ENCODE results near the gene SLC27A4. TPM values are rescaled to one million over a fixed set of nuclear protein-coding genes. Genes with fewer than 3 reads are reported as not detected.
A peak's percentile ranks its signal among the peaks of the same experiment; 100 is the strongest.

SLC27A4 gene
- total and polyA plus RNA-seq, 2 of the 13 experiments (the other 11 are each of a cell fraction or from before 2014, with no cell fraction given) = 10.6 to 18.8 TPM

DNA sequence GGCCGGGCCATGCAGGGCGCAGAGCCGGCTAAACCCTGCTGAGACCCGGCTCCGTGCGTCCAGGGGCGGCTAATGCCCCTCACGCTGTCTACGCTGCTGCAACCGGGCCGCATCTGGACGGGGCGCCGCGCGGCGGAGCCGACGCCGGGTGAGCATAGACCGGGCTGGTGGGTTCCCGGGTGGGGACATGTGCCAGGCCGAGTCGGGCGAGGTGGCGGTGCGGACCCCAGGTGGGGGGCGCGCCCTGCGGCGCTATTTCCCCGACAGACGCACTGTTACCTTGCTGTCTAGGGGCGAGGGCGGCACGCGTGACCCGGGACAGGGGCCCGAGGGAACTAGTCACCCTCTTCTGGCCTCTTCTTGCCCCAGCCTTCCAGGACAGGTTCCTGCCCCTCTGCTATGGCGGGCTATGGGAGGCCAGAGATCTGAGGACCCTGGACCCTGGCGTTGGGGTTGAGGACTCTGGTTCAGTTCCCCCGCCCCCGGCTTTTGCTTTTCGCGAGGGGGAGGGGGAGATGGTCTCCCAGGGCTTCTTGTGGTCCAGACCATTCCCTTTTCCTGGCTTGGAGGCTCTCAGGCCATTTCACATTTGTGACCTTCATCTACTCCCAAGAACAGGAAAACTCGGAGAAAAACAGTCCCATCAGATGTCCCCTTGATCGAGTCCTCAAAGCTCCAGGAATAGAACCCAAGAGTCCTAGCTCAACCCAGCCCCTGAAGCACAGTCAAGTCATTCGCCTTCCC, 536 bp downstream of the SLC27A4 start (continued):
- 0 out of 2 replicates have a peak, but pooled peaks have one; percentile 17 for TF ChIP-seq PAXIP1 (CRISPR knock-in tag; conservative IDR thresholded peaks at IDR 0.05)

GRCh38 chr9:128341435-128341849, 1.1 kb downstream of the SLC27A4 start:
- FAIRE-seq (peak; percentile 86), ATAC-seq (peak; percentile 82), DNase-seq (ENCODE audit: low spot score) (peak; percentile 68)
- Histone ChIP-seq H2AFZ (ENCODE audit: low read length) (peak overlapping the region; percentile 7), H3K36me3 (replicated peaks in 1 of 2; ENCODE audit: control insufficient read depth in 1 of 2, insufficient read depth in 2 of 2, low read length in 2 of 2) (peaks cover 10 to 25% of the 10 kb centered on the region in 2 experiments; a peak in 4 of 5 replicates), H4K20me1 (ENCODE audit: insufficient read depth, low read length) (no peaks in the 10 kb centered on the region), H3K4me2 (ENCODE audit: low read depth, low read length) (peak overlapping the region; percentile 99), H3K9me3 (ENCODE audit: low read length) (no peaks in the 10 kb centered on the region), H3K9ac (ENCODE audit: insufficient read depth, low read depth, low read length) (peak overlapping the region; percentile 76; the same call in 1 of the 2 replicates), H3K79me2 (ENCODE audit: insufficient read depth, low read length) (no peaks in the 10 kb centered on the region), H3K4me3 (replicated peaks in 1 of 3; ENCODE audit: insufficient read depth in 1 of 3, low read depth in 2 of 3, low read length in 3 of 3) (peak overlapping the region; percentile 85 to 95 (median 87)), H3K27me3 (ENCODE audit: control insufficient read depth in 1 of 2, insufficient read depth in 2 of 2, low read length in 2 of 2) (no peaks in the 10 kb centered on the region), H3K4me1 (ENCODE audit: insufficient read depth, low read length) (peaks cover 19% of the 10 kb centered on the region), H3K27ac (ENCODE audit: extremely low read length, insufficient read depth, low read length) (peak overlapping the region; percentile 68)
- ChIA-PET CTCF (ENCODE audit: low intra/inter-chr PET ratio, low total read pairs) (interaction anchor here (3.3 kb wide), 1 partner anchor 46 kb away, joined by 29 read pairs; no protein-coding TSS in a partner anchor), POLR2A (interaction anchor here (0.9 to 1.5 kb wide), 9 partner anchors 21 to 79 kb away, joined by 3 to 12 read pairs (median 4); partner anchors contain the start of genes CERCAM, GOLGA2, SWI5 and URM1)
- in situ Hi-C loops (cut with HindIII; ENCODE audit: extremely low pct_ligation_motif_present, low pct_unique_long_range_greater_than_20kb) = loop anchor here (5.0 kb wide), 1 partner anchor 44 kb away; no protein-coding TSS in a partner anchor
- intact Hi-C loops (cut with micrococcal nuclease; ENCODE audit: unreplicated experiment) = loop anchor here (1.0 to 2.0 kb wide), 2 partner anchors 19 to 46 kb away; partner anchors contain the start of genes COQ4 and TRUB2
- 33% methylated on average over 10 of the region's 13 CpGs for WGBS (ENCODE audit: low lambda C conversion rate)
- BruUV-seq (replicated peaks) = no TSS peak
- TF ChIP-seq, protein P1, sequence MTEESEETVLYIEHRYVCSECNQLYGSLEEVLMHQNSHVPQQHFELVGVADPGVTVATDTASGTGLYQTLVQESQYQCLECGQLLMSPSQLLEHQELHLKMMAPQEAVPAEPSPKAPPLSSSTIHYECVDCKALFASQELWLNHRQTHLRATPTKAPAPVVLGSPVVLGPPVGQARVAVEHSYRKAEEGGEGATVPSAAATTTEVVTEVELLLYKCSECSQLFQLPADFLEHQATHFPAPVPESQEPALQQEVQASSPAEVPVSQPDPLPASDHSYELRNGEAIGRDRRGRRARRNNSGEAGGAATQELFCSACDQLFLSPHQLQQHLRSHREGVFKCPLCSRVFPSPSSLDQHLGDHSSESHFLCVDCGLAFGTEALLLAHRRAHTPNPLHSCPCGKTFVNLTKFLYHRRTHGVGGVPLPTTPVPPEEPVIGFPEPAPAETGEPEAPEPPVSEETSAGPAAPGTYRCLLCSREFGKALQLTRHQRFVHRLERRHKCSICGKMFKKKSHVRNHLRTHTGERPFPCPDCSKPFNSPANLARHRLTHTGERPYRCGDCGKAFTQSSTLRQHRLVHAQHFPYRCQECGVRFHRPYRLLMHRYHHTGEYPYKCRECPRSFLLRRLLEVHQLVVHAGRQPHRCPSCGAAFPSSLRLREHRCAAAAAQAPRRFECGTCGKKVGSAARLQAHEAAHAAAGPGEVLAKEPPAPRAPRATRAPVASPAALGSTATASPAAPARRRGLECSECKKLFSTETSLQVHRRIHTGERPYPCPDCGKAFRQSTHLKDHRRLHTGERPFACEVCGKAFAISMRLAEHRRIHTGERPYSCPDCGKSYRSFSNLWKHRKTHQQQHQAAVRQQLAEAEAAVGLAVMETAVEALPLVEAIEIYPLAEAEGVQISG (CRISPR knock-in tag; IDR thresholded peaks at IDR 0.05) = peak; percentile 40; the same call in 1 of the 2 replicates
- TF ChIP-seq, protein P2, sequence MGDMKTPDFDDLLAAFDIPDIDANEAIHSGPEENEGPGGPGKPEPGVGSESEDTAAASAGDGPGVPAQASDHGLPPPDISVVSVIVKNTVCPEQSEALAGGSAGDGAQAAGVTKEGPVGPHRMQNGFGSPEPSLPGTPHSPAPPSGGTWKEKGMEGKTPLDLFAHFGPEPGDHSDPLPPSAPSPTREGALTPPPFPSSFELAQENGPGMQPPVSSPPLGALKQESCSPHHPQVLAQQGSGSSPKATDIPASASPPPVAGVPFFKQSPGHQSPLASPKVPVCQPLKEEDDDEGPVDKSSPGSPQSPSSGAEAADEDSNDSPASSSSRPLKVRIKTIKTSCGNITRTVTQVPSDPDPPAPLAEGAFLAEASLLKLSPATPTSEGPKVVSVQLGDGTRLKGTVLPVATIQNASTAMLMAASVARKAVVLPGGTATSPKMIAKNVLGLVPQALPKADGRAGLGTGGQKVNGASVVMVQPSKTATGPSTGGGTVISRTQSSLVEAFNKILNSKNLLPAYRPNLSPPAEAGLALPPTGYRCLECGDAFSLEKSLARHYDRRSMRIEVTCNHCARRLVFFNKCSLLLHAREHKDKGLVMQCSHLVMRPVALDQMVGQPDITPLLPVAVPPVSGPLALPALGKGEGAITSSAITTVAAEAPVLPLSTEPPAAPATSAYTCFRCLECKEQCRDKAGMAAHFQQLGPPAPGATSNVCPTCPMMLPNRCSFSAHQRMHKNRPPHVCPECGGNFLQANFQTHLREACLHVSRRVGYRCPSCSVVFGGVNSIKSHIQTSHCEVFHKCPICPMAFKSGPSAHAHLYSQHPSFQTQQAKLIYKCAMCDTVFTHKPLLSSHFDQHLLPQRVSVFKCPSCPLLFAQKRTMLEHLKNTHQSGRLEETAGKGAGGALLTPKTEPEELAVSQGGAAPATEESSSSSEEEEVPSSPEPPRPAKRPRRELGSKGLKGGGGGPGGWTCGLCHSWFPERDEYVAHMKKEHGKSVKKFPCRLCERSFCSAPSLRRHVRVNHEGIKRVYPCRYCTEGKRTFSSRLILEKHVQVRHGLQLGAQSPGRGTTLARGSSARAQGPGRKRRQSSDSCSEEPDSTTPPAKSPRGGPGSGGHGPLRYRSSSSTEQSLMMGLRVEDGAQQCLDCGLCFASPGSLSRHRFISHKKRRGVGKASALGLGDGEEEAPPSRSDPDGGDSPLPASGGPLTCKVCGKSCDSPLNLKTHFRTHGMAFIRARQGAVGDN (CRISPR knock-in tag; IDR thresholded peaks at IDR 0.05) = 0 out of 2 replicates have a peak, but pooled peaks have one; percentile 4
- TF ChIP-seq ZNF468 (CRISPR knock-in tag; IDR thresholded peaks at IDR 0.05) (no peak), RAD21 (CRISPR knock-in tag; IDR thresholded peaks at IDR 0.05) (peak; percentile 69), ZFY (CRISPR knock-in tag; IDR thresholded peaks at IDR 0.05) (no peak), FOXK1 (CRISPR knock-in tag; IDR thresholded peaks at IDR 0.05; ENCODE audit: borderline replicate concordance, low read depth) (no peak), NCOA1 (CRISPR knock-in tag; IDR thresholded peaks at IDR 0.05) (no peak), THAP11 (CRISPR knock-in tag; IDR thresholded peaks at IDR 0.05) (peak; percentile 74; the same call in 1 of the 2 replicates)
